ENCODE results near the gene PPP2R5C. TPM values are rescaled to one million over a fixed set of nuclear protein-coding genes. Genes with fewer than 3 reads are reported as not detected.

PPP2R5C gene
- total RNA-seq, 1 experiment from 2014 or later: 93.0 TPM

GRCh38 chr14:101926085-101926484 is 164.6 kb downstream of the PPP2R5C start:
- no peak for TF ChIP-seq CTCF (conservative IDR thresholded peaks at IDR 0.05)
- no peak overlapping the region for H2AK5ac ChIP-seq (ENCODE audit: insufficient read length, low read length)
- H3K14ac ChIP-seq (ENCODE audit: insufficient read depth, low read length): no peak overlapping the region
- no peak overlapping the region for H3K27ac ChIP-seq (ENCODE audit: insufficient read length, low read depth, low read length)
- no peaks in the 10 kb centered on the region for H3K79me1 ChIP-seq (ENCODE audit: insufficient read depth, low read depth, low read length, poor library complexity, severe bottlenecking)
- H3T11ph ChIP-seq (ENCODE audit: low read length): no peak overlapping the region
- DNase-seq: no peak
- Mint-ChIP-seq H3K4me3 (no peak overlapping the region), H3K36me3 (ENCODE audit: insufficient read depth in 1 of 3, low read depth in 3 of 3) (peaks cover 0 to 10% (median 5%) of the 10 kb centered on the region in 3 experiments; a peak in 5 of 7 replicates), H3K27ac (no peak overlapping the region), H3K9me3 (no peaks in the 10 kb centered on the region), H3K4me1 (no peaks in the 10 kb centered on the region), H3K27me3 (ENCODE audit: low read depth) (peaks cover 4% of the 10 kb centered on the region)
- no peaks in the 10 kb centered on the region for H4K20me1 ChIP-seq (ENCODE audit: control insufficient read depth, insufficient read depth, insufficient read length)
- H2BK20ac ChIP-seq (ENCODE audit: low read depth, low read length, poor library complexity, severe bottlenecking): no peak overlapping the region
- H3K27me3 ChIP-seq (ENCODE audit: insufficient read depth, low read length): no peaks in the 10 kb centered on the region; the same call in 1 of the 2 replicates
- H3K56ac ChIP-seq (ENCODE audit: insufficient read length, low read depth, low read length): no peak overlapping the region
- no peak overlapping the region for H2BK12ac ChIP-seq (ENCODE audit: insufficient read length, low read depth, low read length)
- no peak overlapping the region for H3K23ac ChIP-seq (ENCODE audit: insufficient read length, low read depth, low read length)
- no peaks in the 10 kb centered on the region for H3K4me1 ChIP-seq (ENCODE audit: insufficient read depth, low read length)
- no peak overlapping the region for H2BK5ac ChIP-seq (ENCODE audit: insufficient read length, low read length)
- WGBS (ENCODE audit: extremely low coverage, insufficient read length, low lambda C conversion rate): no CpG with 5 or more reads among the region's 8 CpGs
- no peak overlapping the region for H3K9ac ChIP-seq (ENCODE audit: extremely low read depth, insufficient read length, low read length)
- H2BK120ac ChIP-seq (ENCODE audit: low read depth, low read length, poor library complexity, severe bottlenecking): no peak overlapping the region
- no peak overlapping the region for H3K18ac ChIP-seq (ENCODE audit: insufficient read length, low read depth, low read length)
- H2BK15ac ChIP-seq (ENCODE audit: low read depth, low read length): no peak overlapping the region
- H3K79me2 ChIP-seq (ENCODE audit: insufficient read depth, low read length): no peaks in the 10 kb centered on the region
- no peak overlapping the region for H3K4ac ChIP-seq (ENCODE audit: low read depth, low read length)
- no peak overlapping the region for H3K4me2 ChIP-seq (ENCODE audit: insufficient read depth, insufficient read length, low read length)
- no peaks in the 10 kb centered on the region for H3K9me3 ChIP-seq (ENCODE audit: control insufficient read depth, low read depth, low read length)
- no peak overlapping the region for H4K8ac ChIP-seq (replicated peaks; ENCODE audit: insufficient read length, low read depth, low read length)
- H3K23me2 ChIP-seq (ENCODE audit: insufficient read length, low read depth, low read length, poor library complexity, severe bottlenecking): no peaks in the 10 kb centered on the region
- H4K5ac ChIP-seq (ENCODE audit: insufficient read length, low read depth, low read length): no peak overlapping the region
- no peak overlapping the region for H2AFZ ChIP-seq (ENCODE audit: low read length)
- H4K91ac ChIP-seq (ENCODE audit: insufficient read length, low read depth, low read length): no peak overlapping the region
